Fibroblast of lung (primary cell): ENCODE results near the gene RBFOX1.

Experiments used
- EZH2 ChIP-seq: IDR thresholded peaks from 2 replicates; pipeline ENCODE4 v1.5.1; 2012; ENCODE audit warnings: low read length, control low read depth, mild to moderate bottlenecking; ENCODE audit errors: missing control alignments
- TF ChIP-seq, protein P1 (sequence below), 2 donors: IDR thresholded peaks in 1 of 2; conservative IDR thresholded peaks in 1 of 2; 1 replicate in 1 of 2; 2 replicates in 1 of 2; pipeline ENCODE4 v1.5.1; 2011 to 2012; ENCODE audit warnings: low read length in 2 of 2, control low read depth in 1 of 2, inconsistent platforms in 1 of 2, low read depth in 1 of 2, mild to moderate bottlenecking in 1 of 2

DNA sequence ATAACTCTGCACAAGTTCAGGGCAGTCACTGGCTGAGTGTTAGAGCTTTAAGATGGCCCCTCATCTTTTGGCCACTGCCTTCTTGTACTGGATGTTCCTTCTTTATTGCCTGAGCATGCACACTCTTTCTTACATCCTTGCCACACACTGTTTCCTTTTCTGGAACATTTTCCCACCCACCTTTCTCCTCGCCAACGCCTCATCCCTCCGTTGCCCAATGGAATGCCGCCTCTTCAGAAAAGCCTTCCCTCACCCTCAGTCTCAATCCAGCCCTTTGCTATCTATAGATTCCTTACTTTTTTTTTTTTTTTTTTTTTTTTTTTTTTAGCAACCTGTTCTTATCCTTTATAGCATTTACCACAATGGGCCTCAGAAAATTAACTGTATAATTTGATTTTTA lies 47.9 kb upstream of the RBFOX1 start:
- TF ChIP-seq EZH2, result no peak
- TF ChIP-seq, protein P1, sequence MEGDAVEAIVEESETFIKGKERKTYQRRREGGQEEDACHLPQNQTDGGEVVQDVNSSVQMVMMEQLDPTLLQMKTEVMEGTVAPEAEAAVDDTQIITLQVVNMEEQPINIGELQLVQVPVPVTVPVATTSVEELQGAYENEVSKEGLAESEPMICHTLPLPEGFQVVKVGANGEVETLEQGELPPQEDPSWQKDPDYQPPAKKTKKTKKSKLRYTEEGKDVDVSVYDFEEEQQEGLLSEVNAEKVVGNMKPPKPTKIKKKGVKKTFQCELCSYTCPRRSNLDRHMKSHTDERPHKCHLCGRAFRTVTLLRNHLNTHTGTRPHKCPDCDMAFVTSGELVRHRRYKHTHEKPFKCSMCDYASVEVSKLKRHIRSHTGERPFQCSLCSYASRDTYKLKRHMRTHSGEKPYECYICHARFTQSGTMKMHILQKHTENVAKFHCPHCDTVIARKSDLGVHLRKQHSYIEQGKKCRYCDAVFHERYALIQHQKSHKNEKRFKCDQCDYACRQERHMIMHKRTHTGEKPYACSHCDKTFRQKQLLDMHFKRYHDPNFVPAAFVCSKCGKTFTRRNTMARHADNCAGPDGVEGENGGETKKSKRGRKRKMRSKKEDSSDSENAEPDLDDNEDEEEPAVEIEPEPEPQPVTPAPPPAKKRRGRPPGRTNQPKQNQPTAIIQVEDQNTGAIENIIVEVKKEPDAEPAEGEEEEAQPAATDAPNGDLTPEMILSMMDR (conservative IDR thresholded peaks at IDR 0.05 in 1 of 2, IDR thresholded peaks at IDR 0.05 in 1 of 2; ENCODE audit: low read depth in 1 of 2, low read length in 2 of 2), result no peak
